ENCODE data around the gene TRIM40.
"Not testable (repeated sequence)": the region's sequence is repeated elsewhere in the genome, so short reads cannot be mapped to it uniquely, and the experiment has no call there.

Gene TRIM40

GRCh38 chr6:30101444-30102413, 34.2 kb upstream of the TRIM40 start:
- DNase-seq (ENCODE audit: insufficient read length) = peak; percentile 70
- TF ChIP-seq POLR2AphosphoS5 (IDR thresholded peaks at IDR 0.05; ENCODE audit: low read depth, low read length) = no peak
- no peak for TF ChIP-seq TAF1 (IDR thresholded peaks at IDR 0.05; ENCODE audit: borderline replicate concordance, low read depth, low read length)
- TF ChIP-seq POLR2A (IDR thresholded peaks at IDR 0.05; ENCODE audit: low read depth, low read length) = no peak
- FAIRE-seq = peak; percentile 56

- no peak for DNase-seq (ENCODE audit: insufficient read length)
- no peak for FAIRE-seq
Observed at GRCh38 chr6:30102414-30102969, 33.4 kb upstream of the TRIM40 start.

GRCh38 chr6:30102970-30103871, 32.7 kb upstream of the TRIM40 start:
- peak; percentile 82 for FAIRE-seq
- peak; percentile 65 for DNase-seq (ENCODE audit: insufficient read length)
- TF ChIP-seq POLR2A (IDR thresholded peaks at IDR 0.05; ENCODE audit: low read depth, low read length) (no peak), POLR2AphosphoS5 (IDR thresholded peaks at IDR 0.05; ENCODE audit: low read depth, low read length) (no peak), TAF1 (IDR thresholded peaks at IDR 0.05; ENCODE audit: borderline replicate concordance, low read depth, low read length) (no peak)

More at GRCh38 chr6:30102414-30102969, 33.4 kb upstream of the TRIM40 start:
- TF ChIP-seq POLR2A (IDR thresholded peaks at IDR 0.05; ENCODE audit: low read depth, low read length) = no peak

- FAIRE-seq = no peak
- TF ChIP-seq TAF1 (IDR thresholded peaks at IDR 0.05; ENCODE audit: borderline replicate concordance, low read depth, low read length) (no peak), POLR2A (IDR thresholded peaks at IDR 0.05; ENCODE audit: low read depth, low read length) (no peak), POLR2AphosphoS5 (IDR thresholded peaks at IDR 0.05; ENCODE audit: low read depth, low read length) (no peak)
Observed at GRCh38 chr6:30103872-30104179, 32.1 kb upstream of the TRIM40 start.

GRCh38 chr6:30104661-30105060, 31.3 kb upstream of the TRIM40 start:
- DNase-seq (ENCODE audit: insufficient read length) (no peak), FAIRE-seq (no peak)
- TF ChIP-seq POLR2AphosphoS5 (IDR thresholded peaks at IDR 0.05; ENCODE audit: low read depth, low read length) (no peak), POLR2A (IDR thresholded peaks at IDR 0.05; ENCODE audit: low read depth, low read length) (no peak), TAF1 (IDR thresholded peaks at IDR 0.05; ENCODE audit: borderline replicate concordance, low read depth, low read length) (no peak)

More at GRCh38 chr6:30103872-30104179, 32.1 kb upstream of the TRIM40 start:
- DNase-seq (ENCODE audit: insufficient read length) = no peak

GRCh38 chr6:30111266-30111856, 24.6 kb upstream of the TRIM40 start:
- no peak for TF ChIP-seq POLR2A (IDR thresholded peaks at IDR 0.05; ENCODE audit: low read depth, low read length)
- no peak for TF ChIP-seq POLR2AphosphoS5 (IDR thresholded peaks at IDR 0.05; ENCODE audit: low read depth, low read length)
- DNase-seq (ENCODE audit: insufficient read length) = no peak
- no peak for FAIRE-seq

GRCh38 chr6:30112402-30112994, 23.4 kb upstream of the TRIM40 start:
- DNase-seq (ENCODE audit: insufficient read length) (no peak), FAIRE-seq (no peak)
- TF ChIP-seq TAF1 (IDR thresholded peaks at IDR 0.05; ENCODE audit: borderline replicate concordance, low read depth, low read length) = no peak
- TF ChIP-seq POLR2A (IDR thresholded peaks at IDR 0.05; ENCODE audit: low read depth, low read length) = no peak

- FAIRE-seq = peak; percentile 57
- no peak for DNase-seq (ENCODE audit: insufficient read length)
Observed at GRCh38 chr6:30113003-30113759, 22.8 kb upstream of the TRIM40 start, which contains the start of gene TRIM31. TRIM31 (minus strand) TSS chr6:30113090; CDS start chr6:30112805, 285 bp downstream.

GRCh38 chr6:30113841-30114240, 22.1 kb upstream of the TRIM40 start:
- TF ChIP-seq POLR2A (IDR thresholded peaks at IDR 0.05; ENCODE audit: low read depth, low read length) (no peak), TAF1 (IDR thresholded peaks at IDR 0.05; ENCODE audit: borderline replicate concordance, low read depth, low read length) (no peak), POLR2AphosphoS5 (IDR thresholded peaks at IDR 0.05; ENCODE audit: low read depth, low read length) (no peak)
- FAIRE-seq = no peak
- no peak for DNase-seq (ENCODE audit: insufficient read length)

More at GRCh38 chr6:30113003-30113759, 22.8 kb upstream of the TRIM40 start, which contains the start of gene TRIM31:
- TF ChIP-seq POLR2A (IDR thresholded peaks at IDR 0.05; ENCODE audit: low read depth, low read length) (no peak), POLR2AphosphoS5 (IDR thresholded peaks at IDR 0.05; ENCODE audit: low read depth, low read length) (no peak), TAF1 (IDR thresholded peaks at IDR 0.05; ENCODE audit: borderline replicate concordance, low read depth, low read length) (no peak)

- no peak for TF ChIP-seq POLR2A (IDR thresholded peaks at IDR 0.05; ENCODE audit: low read depth, low read length)
- TF ChIP-seq TAF1 (IDR thresholded peaks at IDR 0.05; ENCODE audit: borderline replicate concordance, low read depth, low read length) = no peak
- TF ChIP-seq POLR2AphosphoS5 (IDR thresholded peaks at IDR 0.05; ENCODE audit: low read depth, low read length) = no peak
- DNase-seq (ENCODE audit: insufficient read length) (no peak), FAIRE-seq (no peak)
Observed at GRCh38 chr6:30116724-30117123, 19.2 kb upstream of the TRIM40 start.

- DNase-seq (ENCODE audit: insufficient read length); FAIRE-seq: not testable (repeated sequence)
Observed at GRCh38 chr6:30118691-30119090, 17.2 kb upstream of the TRIM40 start.

Measured in GM12892 (cell line).